ENCODE measurements around the gene CD1D. TPM values are rescaled to one million over a fixed set of nuclear protein-coding genes. Genes with fewer than 3 reads are reported as not detected.

CD1D gene
- polyA plus RNA-seq, 2 donors: 0.27 to 0.47 TPM

- H3K36me3 ChIP-seq (ENCODE audit: control insufficient read depth in 2 of 2, insufficient read depth in 2 of 2, low read length in 1 of 2): no peaks in the 10 kb centered on the region
- no peaks in the 10 kb centered on the region for H3K9me3 ChIP-seq (ENCODE audit: control insufficient read depth in 2 of 2, insufficient read depth in 1 of 2, low read depth in 1 of 2, low read length in 1 of 2)
- no peaks in the 10 kb centered on the region for H3K27me3 ChIP-seq (ENCODE audit: control insufficient read depth in 1 of 2, insufficient read depth in 2 of 2, low read length in 2 of 2)
- peak overlapping the region; percentile 14 to 63 for H3K27ac ChIP-seq (ENCODE audit: low read depth in 2 of 2, low read length in 1 of 2)
- 41 to 47% methylated on average over 8 of the region's 8 CpGs for WGBS, 2 donors
- peak overlapping the region; percentile 24 to 25 for H3K4me3 ChIP-seq (ENCODE audit: low read depth in 1 of 2, low read length in 2 of 2)
- H3K4me1 ChIP-seq (ENCODE audit: control insufficient read depth in 2 of 2, insufficient read depth in 2 of 2, low read length in 1 of 2): peaks cover 0 to 2% of the 10 kb centered on the region in 2 donors
Observed at GRCh38 chr1:158149175-158149574, 31.5 kb upstream of the CD1D start.

GRCh38 chr1:158149577-158150269, 31.0 kb upstream of the CD1D start:
- Histone ChIP-seq H3K27ac (ENCODE audit: low read depth in 2 of 2, low read length in 1 of 2) (peak overlapping the region in 1 of 2 donors; percentile 14), H3K4me1 (ENCODE audit: control insufficient read depth in 2 of 2, insufficient read depth in 2 of 2, low read length in 1 of 2) (peaks cover 0 to 2% of the 10 kb centered on the region in 2 donors), H3K9me3 (ENCODE audit: control insufficient read depth in 2 of 2, insufficient read depth in 1 of 2, low read depth in 1 of 2, low read length in 1 of 2) (no peaks in the 10 kb centered on the region), H3K36me3 (ENCODE audit: control insufficient read depth in 2 of 2, insufficient read depth in 2 of 2, low read length in 1 of 2) (no peaks in the 10 kb centered on the region), H3K27me3 (ENCODE audit: control insufficient read depth in 1 of 2, insufficient read depth in 2 of 2, low read length in 2 of 2) (no peaks in the 10 kb centered on the region), H3K4me3 (ENCODE audit: low read depth in 1 of 2, low read length in 2 of 2) (peak overlapping the region; percentile 24 to 25)
- WGBS, 2 donors: 7 to 8% methylated on average over 31 of the region's 31 CpGs

GRCh38 chr1:158150523-158150922, 30.2 kb upstream of the CD1D start:
- H3K4me1 ChIP-seq (ENCODE audit: control insufficient read depth in 2 of 2, insufficient read depth in 2 of 2, low read length in 1 of 2): peaks cover 0 to 2% of the 10 kb centered on the region in 2 donors
- WGBS, 2 donors: 76 to 87% methylated on average over 1 of the region's 1 CpG

GRCh38 chr1:158153179-158153578, 27.5 kb upstream of the CD1D start:
- Histone ChIP-seq H3K4me3 (ENCODE audit: low read depth in 1 of 2, low read length in 2 of 2) (no peak overlapping the region), H3K27me3 (ENCODE audit: control insufficient read depth in 1 of 2, insufficient read depth in 2 of 2, low read length in 2 of 2) (no peaks in the 10 kb centered on the region), H3K4me1 (ENCODE audit: control insufficient read depth in 2 of 2, insufficient read depth in 2 of 2, low read length in 1 of 2) (peaks cover 0 to 2% of the 10 kb centered on the region in 2 donors), H3K27ac (ENCODE audit: low read depth in 2 of 2, low read length in 1 of 2) (no peak overlapping the region), H3K9me3 (ENCODE audit: control insufficient read depth in 2 of 2, insufficient read depth in 1 of 2, low read depth in 1 of 2, low read length in 1 of 2) (no peaks in the 10 kb centered on the region), H3K36me3 (ENCODE audit: control insufficient read depth in 2 of 2, insufficient read depth in 2 of 2, low read length in 1 of 2) (no peaks in the 10 kb centered on the region)
- 83 to 91% methylated on average over 1 of the region's 1 CpG for whole genome bisulfite sequencing, 2 donors

More at GRCh38 chr1:158150523-158150922, 30.2 kb upstream of the CD1D start:
- Histone ChIP-seq H3K4me3 (ENCODE audit: low read depth in 1 of 2, low read length in 2 of 2) (no peak overlapping the region), H3K36me3 (ENCODE audit: control insufficient read depth in 2 of 2, insufficient read depth in 2 of 2, low read length in 1 of 2) (no peaks in the 10 kb centered on the region), H3K9me3 (ENCODE audit: control insufficient read depth in 2 of 2, insufficient read depth in 1 of 2, low read depth in 1 of 2, low read length in 1 of 2) (no peaks in the 10 kb centered on the region), H3K27ac (ENCODE audit: low read depth in 2 of 2, low read length in 1 of 2) (no peak overlapping the region), H3K27me3 (ENCODE audit: control insufficient read depth in 1 of 2, insufficient read depth in 2 of 2, low read length in 2 of 2) (no peaks in the 10 kb centered on the region)

- WGBS, 2 donors: 72 to 80% methylated on average over 5 of the region's 5 CpGs
Observed at GRCh38 chr1:158153746-158154444, 26.8 kb upstream of the CD1D start.

GRCh38 chr1:158154501-158154900, 26.2 kb upstream of the CD1D start:
- H3K27ac ChIP-seq (ENCODE audit: low read depth in 2 of 2, low read length in 1 of 2): no peak overlapping the region
- no peaks in the 10 kb centered on the region for H3K27me3 ChIP-seq (ENCODE audit: control insufficient read depth in 1 of 2, insufficient read depth in 2 of 2, low read length in 2 of 2)
- 81 to 84% methylated on average over 3 of the region's 3 CpGs for WGBS, 2 donors
- no peaks in the 10 kb centered on the region for H3K4me1 ChIP-seq (ENCODE audit: control insufficient read depth in 2 of 2, insufficient read depth in 2 of 2, low read length in 1 of 2)
- no peak overlapping the region for H3K4me3 ChIP-seq (ENCODE audit: low read depth in 1 of 2, low read length in 2 of 2)
- H3K36me3 ChIP-seq (ENCODE audit: control insufficient read depth in 2 of 2, insufficient read depth in 2 of 2, low read length in 1 of 2): no peaks in the 10 kb centered on the region
- H3K9me3 ChIP-seq (ENCODE audit: control insufficient read depth in 2 of 2, insufficient read depth in 1 of 2, low read depth in 1 of 2, low read length in 1 of 2): no peaks in the 10 kb centered on the region

More at GRCh38 chr1:158153746-158154444, 26.8 kb upstream of the CD1D start:
- Histone ChIP-seq H3K4me1 (ENCODE audit: control insufficient read depth in 2 of 2, insufficient read depth in 2 of 2, low read length in 1 of 2) (peaks cover 0 to 2% of the 10 kb centered on the region in 2 donors), H3K36me3 (ENCODE audit: control insufficient read depth in 2 of 2, insufficient read depth in 2 of 2, low read length in 1 of 2) (no peaks in the 10 kb centered on the region), H3K4me3 (ENCODE audit: low read depth in 1 of 2, low read length in 2 of 2) (no peak overlapping the region), H3K9me3 (ENCODE audit: control insufficient read depth in 2 of 2, insufficient read depth in 1 of 2, low read depth in 1 of 2, low read length in 1 of 2) (no peaks in the 10 kb centered on the region), H3K27me3 (ENCODE audit: control insufficient read depth in 1 of 2, insufficient read depth in 2 of 2, low read length in 2 of 2) (no peaks in the 10 kb centered on the region), H3K27ac (ENCODE audit: low read depth in 2 of 2, low read length in 1 of 2) (no peak overlapping the region)

- no peaks in the 10 kb centered on the region for H3K9me3 ChIP-seq (ENCODE audit: control insufficient read depth in 2 of 2, insufficient read depth in 1 of 2, low read depth in 1 of 2, low read length in 1 of 2)
- no peak overlapping the region for H3K27ac ChIP-seq (ENCODE audit: low read depth in 2 of 2, low read length in 1 of 2)
- no peaks in the 10 kb centered on the region for H3K27me3 ChIP-seq (ENCODE audit: control insufficient read depth in 1 of 2, insufficient read depth in 2 of 2, low read length in 2 of 2)
- H3K4me1 ChIP-seq (ENCODE audit: control insufficient read depth in 2 of 2, insufficient read depth in 2 of 2, low read length in 1 of 2): no peaks in the 10 kb centered on the region
- H3K36me3 ChIP-seq (ENCODE audit: control insufficient read depth in 2 of 2, insufficient read depth in 2 of 2, low read length in 1 of 2): no peaks in the 10 kb centered on the region
- H3K4me3 ChIP-seq (ENCODE audit: low read depth in 1 of 2, low read length in 2 of 2): no peak overlapping the region
- 84 to 86% methylated on average over 1 of the region's 1 CpG for WGBS, 2 donors
Observed at GRCh38 chr1:158155673-158156072, 25.0 kb upstream of the CD1D start.

- Histone ChIP-seq H3K27ac (ENCODE audit: low read depth in 2 of 2, low read length in 1 of 2) (no peak overlapping the region), H3K4me1 (ENCODE audit: control insufficient read depth in 2 of 2, insufficient read depth in 2 of 2, low read length in 1 of 2) (no peaks in the 10 kb centered on the region)
Observed at GRCh38 chr1:158159597-158159996, 21.1 kb upstream of the CD1D start.

GRCh38 chr1:158161446-158161845, 19.2 kb upstream of the CD1D start:
- no peaks in the 10 kb centered on the region for H3K36me3 ChIP-seq (ENCODE audit: control insufficient read depth in 2 of 2, insufficient read depth in 2 of 2, low read length in 1 of 2)
- no peaks in the 10 kb centered on the region for H3K27me3 ChIP-seq (ENCODE audit: control insufficient read depth in 1 of 2, insufficient read depth in 2 of 2, low read length in 2 of 2)
- H3K9me3 ChIP-seq (ENCODE audit: control insufficient read depth in 2 of 2, insufficient read depth in 1 of 2, low read depth in 1 of 2, low read length in 1 of 2): no peaks in the 10 kb centered on the region
- no peaks in the 10 kb centered on the region for H3K4me1 ChIP-seq (ENCODE audit: control insufficient read depth in 2 of 2, insufficient read depth in 2 of 2, low read length in 1 of 2)
- H3K4me3 ChIP-seq (ENCODE audit: low read depth in 1 of 2, low read length in 2 of 2): no peak overlapping the region
- no peak overlapping the region for H3K27ac ChIP-seq (ENCODE audit: low read depth in 2 of 2, low read length in 1 of 2)
- 30 to 37% methylated on average over 2 of the region's 2 CpGs for whole genome bisulfite sequencing, 2 donors

More at GRCh38 chr1:158159597-158159996, 21.1 kb upstream of the CD1D start:
- H3K9me3 ChIP-seq (ENCODE audit: control insufficient read depth in 2 of 2, insufficient read depth in 1 of 2, low read depth in 1 of 2, low read length in 1 of 2): no peaks in the 10 kb centered on the region
- no peak overlapping the region for H3K4me3 ChIP-seq (ENCODE audit: low read depth in 1 of 2, low read length in 2 of 2)
- no peaks in the 10 kb centered on the region for H3K27me3 ChIP-seq (ENCODE audit: control insufficient read depth in 1 of 2, insufficient read depth in 2 of 2, low read length in 2 of 2)
- no peaks in the 10 kb centered on the region for H3K36me3 ChIP-seq (ENCODE audit: control insufficient read depth in 2 of 2, insufficient read depth in 2 of 2, low read length in 1 of 2)
